ENCODE data around the gene DPEP2. TPM values are rescaled to one million over a fixed set of nuclear protein-coding genes. Genes with fewer than 3 reads are reported as not detected.
A peak's percentile ranks its signal among the peaks of the same experiment; 100 is the strongest.

The DPEP2 gene
- total RNA-seq, 6 experiments from 2014 or later: 0.93 to 2.3 (median 1.6) TPM

GRCh38 chr16:67954421-67955196 lies 44.7 kb downstream of the DPEP2 start:
- Histone ChIP-seq H3K36me3 (peaks cover 0 to 20% (median 14%) of the 10 kb centered on the region in 4 donors), H3K4me3 (no peak overlapping the region), H3K27ac (peak overlapping the region; percentile 51 to 77 (median 69)), H3K4me1 (peaks cover 0 to 20% (median 12%) of the 10 kb centered on the region in 4 donors), H3K9me3 (no peaks in the 10 kb centered on the region), H3K27me3 (no peaks in the 10 kb centered on the region)
- peak; percentile 73 to 79 (median 79) for DNase-seq
- TF ChIP-seq POLR2A (IDR thresholded peaks at IDR 0.05) (no peak), CTCF (IDR thresholded peaks at IDR 0.05) (no peak)
- intact Hi-C loops (cut with DNase I): no loop called here
- peak; percentile 92 to 94 (median 92) for ATAC-seq
- 17% methylated on average over 1 of the region's 10 CpGs for WGBS (ENCODE audit: insufficient coverage, low coverage, low lambda C conversion rate, missing lambda C conversion rate)

- DNase-seq (no peak), ATAC-seq (peak; percentile 6 to 55 (median 46))
- H3K9me3 ChIP-seq: no peaks in the 10 kb centered on the region
- no peak overlapping the region for H3K4me3 ChIP-seq
- peak overlapping the region; percentile 51 to 77 (median 69) for H3K27ac ChIP-seq
- 13% methylated on average over 2 of the region's 8 CpGs for WGBS (ENCODE audit: insufficient coverage, low coverage, low lambda C conversion rate, missing lambda C conversion rate)
- no peak for TF ChIP-seq POLR2A (IDR thresholded peaks at IDR 0.05)
- TF ChIP-seq CTCF (IDR thresholded peaks at IDR 0.05): no peak
- H3K4me1 ChIP-seq: peaks cover 0 to 20% (median 12%) of the 10 kb centered on the region in 4 donors
- peaks cover 0 to 25% (median 14%) of the 10 kb centered on the region in 4 donors for H3K36me3 ChIP-seq
- H3K27me3 ChIP-seq: no peaks in the 10 kb centered on the region
- intact Hi-C loops (cut with DNase I): no loop called here
Observed at GRCh38 chr16:67953641-67954375, 45.5 kb downstream of the DPEP2 start.

GRCh38 chr16:67951485-67951884 lies 47.8 kb downstream of the DPEP2 start:
- ATAC-seq: no peak
- Histone ChIP-seq H3K4me1 (peaks cover 0 to 20% (median 12%) of the 10 kb centered on the region in 4 donors), H3K9me3 (no peaks in the 10 kb centered on the region), H3K27me3 (no peaks in the 10 kb centered on the region), H3K4me3 (no peak overlapping the region), H3K36me3 (peaks cover 0 to 40% (median 17%) of the 10 kb centered on the region in 4 donors), H3K27ac (no peak overlapping the region)
- intact Hi-C loops (cut with DNase I): no loop called here
- TF ChIP-seq POLR2A (IDR thresholded peaks at IDR 0.05) (no peak), CTCF (IDR thresholded peaks at IDR 0.05) (no peak)
- no CpG with 5 or more reads among the region's 12 CpGs for WGBS (ENCODE audit: insufficient coverage, low coverage, low lambda C conversion rate, missing lambda C conversion rate)
- DNase-seq: peak in 1 of 3 donors; percentile 27

GRCh38 chr16:67950335-67950843 lies 48.9 kb downstream of the DPEP2 start:
- no peak overlapping the region for H3K27ac ChIP-seq
- H3K4me1 ChIP-seq: peaks cover 0 to 20% (median 12%) of the 10 kb centered on the region in 4 donors
- H3K4me3 ChIP-seq: no peak overlapping the region
- H3K27me3 ChIP-seq: no peaks in the 10 kb centered on the region
- no peaks in the 10 kb centered on the region for H3K9me3 ChIP-seq
- DNase-seq (no peak), ATAC-seq (no peak)
- intact Hi-C loops (cut with DNase I): no loop called here
- WGBS (ENCODE audit: insufficient coverage, low coverage, low lambda C conversion rate, missing lambda C conversion rate): 73% methylated on average over 2 of the region's 16 CpGs
- peaks cover 0 to 43% (median 18%) of the 10 kb centered on the region in 4 donors for H3K36me3 ChIP-seq
- TF ChIP-seq CTCF (IDR thresholded peaks at IDR 0.05) (no peak), POLR2A (IDR thresholded peaks at IDR 0.05) (no peak)
